ENCODE measurements around the gene NCOA1.

GRCh38 chr2:24720310-24720709, 229.3 kb downstream of the NCOA1 start:
- TF ChIP-seq, protein P1, sequence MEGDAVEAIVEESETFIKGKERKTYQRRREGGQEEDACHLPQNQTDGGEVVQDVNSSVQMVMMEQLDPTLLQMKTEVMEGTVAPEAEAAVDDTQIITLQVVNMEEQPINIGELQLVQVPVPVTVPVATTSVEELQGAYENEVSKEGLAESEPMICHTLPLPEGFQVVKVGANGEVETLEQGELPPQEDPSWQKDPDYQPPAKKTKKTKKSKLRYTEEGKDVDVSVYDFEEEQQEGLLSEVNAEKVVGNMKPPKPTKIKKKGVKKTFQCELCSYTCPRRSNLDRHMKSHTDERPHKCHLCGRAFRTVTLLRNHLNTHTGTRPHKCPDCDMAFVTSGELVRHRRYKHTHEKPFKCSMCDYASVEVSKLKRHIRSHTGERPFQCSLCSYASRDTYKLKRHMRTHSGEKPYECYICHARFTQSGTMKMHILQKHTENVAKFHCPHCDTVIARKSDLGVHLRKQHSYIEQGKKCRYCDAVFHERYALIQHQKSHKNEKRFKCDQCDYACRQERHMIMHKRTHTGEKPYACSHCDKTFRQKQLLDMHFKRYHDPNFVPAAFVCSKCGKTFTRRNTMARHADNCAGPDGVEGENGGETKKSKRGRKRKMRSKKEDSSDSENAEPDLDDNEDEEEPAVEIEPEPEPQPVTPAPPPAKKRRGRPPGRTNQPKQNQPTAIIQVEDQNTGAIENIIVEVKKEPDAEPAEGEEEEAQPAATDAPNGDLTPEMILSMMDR (IDR thresholded peaks at IDR 0.05; ENCODE audit: low read depth, low read length, poor library complexity, severe bottlenecking): no peak
- no peak for TF ChIP-seq EZH2phosphoT487 (IDR thresholded peaks at IDR 0.05; ENCODE audit: borderline replicate concordance, low read length)
